ENCODE data around the gene TTBK2.
A peak's percentile ranks its signal among the peaks of the same experiment; 100 is the strongest.

TTBK2 gene

GRCh38 chr15:42808913-42809312 lies 111.7 kb downstream of the TTBK2 start:
- no peaks in the 10 kb centered on the region for H3K9me3 ChIP-seq (ENCODE audit: severe bottlenecking)
- no peak for DNase-seq
- no peak overlapping the region for H3K27ac ChIP-seq
- no peaks in the 10 kb centered on the region for H3K36me3 ChIP-seq
- TF ChIP-seq CTCF (IDR thresholded peaks at IDR 0.05; ENCODE audit: low read depth, low read length) = no peak
- H3K4me3 ChIP-seq (ENCODE audit: low read depth, low read length) = no peak overlapping the region
- no peaks in the 10 kb centered on the region for H3K27me3 ChIP-seq (ENCODE audit: insufficient read depth, low read depth, severe bottlenecking)

GRCh38 chr15:42805266-42805665 lies 115.3 kb downstream of the TTBK2 start:
- Histone ChIP-seq H3K27me3 (ENCODE audit: insufficient read depth, low read depth, severe bottlenecking) (no peaks in the 10 kb centered on the region), H3K4me3 (ENCODE audit: low read depth, low read length) (no peak overlapping the region), H3K9me3 (ENCODE audit: severe bottlenecking) (no peaks in the 10 kb centered on the region), H3K36me3 (no peaks in the 10 kb centered on the region), H3K27ac (0 out of 2 replicates have a peak overlapping the region, but pooled peaks have one; percentile 26)
- TF ChIP-seq CTCF (IDR thresholded peaks at IDR 0.05; ENCODE audit: low read depth, low read length) = no peak
- DNase-seq = no peak

DNA sequence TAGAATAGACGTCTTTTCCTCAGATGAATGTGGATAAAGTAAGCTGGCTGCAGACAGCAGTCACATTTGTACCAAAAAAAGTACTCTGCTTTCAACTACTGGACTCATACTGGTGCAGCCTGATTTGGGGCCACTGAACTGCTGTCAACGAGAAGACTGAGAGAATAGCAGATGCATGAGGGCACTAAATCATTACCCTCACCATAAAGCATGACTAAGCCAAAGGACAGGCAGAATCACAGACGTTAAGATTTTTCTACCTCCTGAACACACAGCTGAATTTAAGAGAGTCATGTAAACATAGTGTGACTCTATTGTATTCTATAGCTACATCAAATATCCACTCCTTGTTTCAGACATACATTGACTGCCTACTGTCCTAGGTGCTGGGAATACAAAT lies 115.8 kb downstream of the TTBK2 start:
- Histone ChIP-seq H3K4me3 (ENCODE audit: low read depth, low read length) (no peak overlapping the region), H3K27ac (no peak overlapping the region), H3K36me3 (no peaks in the 10 kb centered on the region), H3K27me3 (ENCODE audit: insufficient read depth, low read depth, severe bottlenecking) (no peaks in the 10 kb centered on the region), H3K9me3 (ENCODE audit: severe bottlenecking) (no peaks in the 10 kb centered on the region)
- TF ChIP-seq CTCF (IDR thresholded peaks at IDR 0.05; ENCODE audit: low read depth, low read length) = no peak
- no peak for DNase-seq

- H3K27me3 ChIP-seq (ENCODE audit: insufficient read depth, low read depth, severe bottlenecking) = no peaks in the 10 kb centered on the region
- no peak for DNase-seq
- TF ChIP-seq CTCF (IDR thresholded peaks at IDR 0.05; ENCODE audit: low read depth, low read length) = no peak
- H3K27ac ChIP-seq = no peak overlapping the region
- H3K9me3 ChIP-seq (ENCODE audit: severe bottlenecking) = no peaks in the 10 kb centered on the region
- no peak overlapping the region for H3K4me3 ChIP-seq (ENCODE audit: low read depth, low read length)
- H3K36me3 ChIP-seq = no peaks in the 10 kb centered on the region
Observed at GRCh38 chr15:42803436-42803835, 117.1 kb downstream of the TTBK2 start.

GRCh38 chr15:42802168-42802567 lies 118.4 kb downstream of the TTBK2 start:
- DNase-seq = no peak
- TF ChIP-seq CTCF (IDR thresholded peaks at IDR 0.05; ENCODE audit: low read depth, low read length) = no peak
- H3K27ac ChIP-seq = no peak overlapping the region
- no peaks in the 10 kb centered on the region for H3K27me3 ChIP-seq (ENCODE audit: insufficient read depth, low read depth, severe bottlenecking)
- no peaks in the 10 kb centered on the region for H3K36me3 ChIP-seq
- H3K9me3 ChIP-seq (ENCODE audit: severe bottlenecking) = no peaks in the 10 kb centered on the region
- no peak overlapping the region for H3K4me3 ChIP-seq (ENCODE audit: low read depth, low read length)

GRCh38 chr15:42800731-42801474 lies 119.7 kb downstream of the TTBK2 start:
- no peak overlapping the region for H3K27ac ChIP-seq
- DNase-seq = peak; percentile 23
- peak; percentile 35; the same call in 1 of the 2 replicates for TF ChIP-seq CTCF (IDR thresholded peaks at IDR 0.05; ENCODE audit: low read depth, low read length)
- no peaks in the 10 kb centered on the region for H3K27me3 ChIP-seq (ENCODE audit: insufficient read depth, low read depth, severe bottlenecking)
- H3K4me3 ChIP-seq (ENCODE audit: low read depth, low read length) = no peak overlapping the region
- H3K36me3 ChIP-seq = no peaks in the 10 kb centered on the region
- no peaks in the 10 kb centered on the region for H3K9me3 ChIP-seq (ENCODE audit: severe bottlenecking)

Measured in WERI-Rb-1 (cell line).